K562 (cell line): ENCODE data around the gene CD300A. TPM values are rescaled to one million over a fixed set of nuclear protein-coding genes. Genes with fewer than 3 reads are reported as not detected.
"Not testable (repeated sequence)": the region's sequence is repeated elsewhere in the genome, so short reads cannot be mapped to it uniquely, and the experiment has no call there.

Experiments
- ATAC-seq: fragments of 200-7000 bp; cut with Tn5 transposase; 3 replicates; pipeline ENCODE4 v1.9.1; 2020; ENCODE audit warnings: moderate library complexity
- BruUV-seq: library from RNA; stranded (reverse); fragments of 400-500 nt; replicated peaks from 2 replicates; lab custom pipeline; 2021; lab: Mats Ljungman, UMichigan
- CTCF ChIA-PET: fragments of 300-600 bp; formaldehyde crosslinking; extraction: SDS; loops from one replicate; lab custom pipeline; 2021; ENCODE audit warnings: low intra/inter-chr PET ratio; lab: Yijun Ruan, JAX
- POLR2A ChIA-PET: fragments of 300-600, 350-650 bp; sonication (Branson Sonifier 250); formaldehyde crosslinking; extraction: SDS; loops from one replicate; lab custom pipeline; 2021; ENCODE audit warnings: antibody characterized with exemption, inconsistent platforms; lab: Yijun Ruan, JAX
- DNase-seq, 4 experiments: peaks; one replicate each; pipeline versions ENCODE4 v3.0.0 to v3.0.0-alpha.2; 2011 to 2018; ENCODE audit warnings: low spot score in 3 of 4, mixed read lengths in 3 of 4; ENCODE audit errors: extremely low read depth in 1 of 4
- FAIRE-seq: peaks from 2 replicates; lab custom pipeline; 2011; peaks lifted over from hg19 to GRCh38; lab: Jason Lieb, UNC
- H2AFZ ChIP-seq: 2 replicates; pipeline ENCODE4 v1.6.0; 2011; ENCODE audit warnings: low read depth, low read length, control low read depth, inconsistent platforms
- H3K27ac ChIP-seq: fragments of 200-600 bp; 3 replicates; pipeline ENCODE4 v1.8.0; 2011; ENCODE audit warnings: low read depth, mild to moderate bottlenecking, control low read depth, inconsistent platforms, low read length, moderate library complexity, mixed read lengths; ENCODE audit errors: extremely low read depth
- H3K27me3 ChIP-seq, 2 experiments: fragments of 300-600 bp in 1 of 2; 2 replicates in 1 of 2; 3 replicates in 1 of 2; pipeline versions ENCODE4 v1.6.0 to v1.8.0; 2011; ENCODE audit warnings: inconsistent platforms in 2 of 2, low read length in 2 of 2, mild to moderate bottlenecking in 1 of 2, mixed read lengths in 1 of 2, moderate library complexity in 1 of 2; ENCODE audit not compliant: control insufficient read depth in 2 of 2, insufficient read depth in 2 of 2
- H3K36me3 ChIP-seq: fragments of 300-600 bp; 3 replicates; pipeline ENCODE4 v1.8.0; 2011; ENCODE audit warnings: mild to moderate bottlenecking, low read length, inconsistent platforms; ENCODE audit not compliant: control insufficient read depth, insufficient read depth
- H3K4me1 ChIP-seq, 2 experiments: fragments of 200-600 bp in 1 of 2; replicated peaks in 1 of 2; 2 replicates in 1 of 2; 3 replicates in 1 of 2; pipeline versions ENCODE4 v1.5.1 to v1.8.0; 2011; ENCODE audit warnings: inconsistent platforms in 2 of 2, low read length in 2 of 2, mild to moderate bottlenecking in 1 of 2, mixed read lengths in 1 of 2, moderate library complexity in 1 of 2; ENCODE audit not compliant: control insufficient read depth in 2 of 2, insufficient read depth in 2 of 2
- H3K4me2 ChIP-seq: 2 replicates; pipeline ENCODE4 v1.6.1; 2011; ENCODE audit warnings: low read length, control low read depth, inconsistent platforms, mixed read lengths; ENCODE audit not compliant: insufficient read depth
- H3K4me3 ChIP-seq: fragments of 200-600 bp; sonication (generic), shearing (Covaris generic); 2 replicates; pipeline ENCODE4 v1.5.1; 2016; ENCODE audit warnings: control low read depth, inconsistent platforms
- H3K79me2 ChIP-seq: fragments of 200-600 bp; 3 replicates; pipeline ENCODE4 v1.8.0; 2011; ENCODE audit warnings: low read length, inconsistent platforms; ENCODE audit not compliant: control insufficient read depth, insufficient read depth
- H3K9ac ChIP-seq, 2 experiments: 2 replicates each; pipeline versions ENCODE4 v1.6.0 to v1.6.1; 2011; ENCODE audit warnings: low read depth in 2 of 2, low read length in 2 of 2, control low read depth in 1 of 2, inconsistent platforms in 1 of 2, mild to moderate bottlenecking in 1 of 2, mixed read lengths in 1 of 2; ENCODE audit not compliant: insufficient read depth in 1 of 2
- H3K9me1 ChIP-seq: one replicate; pipeline ENCODE4 v1.6.0; 2011; ENCODE audit warnings: inconsistent platforms, mild to moderate bottlenecking, low read length, moderate library complexity; ENCODE audit not compliant: control insufficient read depth, insufficient read depth
- H3K9me3 ChIP-seq: replicated peaks from 2 replicates; pipeline ENCODE4 v1.5.1; 2011; ENCODE audit warnings: low read depth, low read length, inconsistent platforms; ENCODE audit not compliant: control insufficient read depth, insufficient read depth
- H4K20me1 ChIP-seq: replicated peaks from 2 replicates; pipeline ENCODE4 v1.6.1; 2011; ENCODE audit warnings: low read length, inconsistent platforms, mixed read lengths; ENCODE audit not compliant: control insufficient read depth, insufficient read depth
- EGR1 ChIP-seq: fragments of 450-650 bp; conservative IDR thresholded peaks from 2 replicates; pipeline ENCODE4 v1.6.1; 2017; ENCODE audit warnings: mild to moderate bottlenecking
- ETV1 ChIP-seq: fragments of 450-650 bp; conservative IDR thresholded peaks from 2 replicates; pipeline ENCODE4 v1.6.1; 2016; ENCODE audit warnings: missing genetic modification characterization, control low read depth, low read depth, missing compliant biosample characterization
- NR1H2 ChIP-seq: sonication (generic); formaldehyde crosslinking; IDR thresholded peaks from 2 replicates; pipeline ENCODE4 v1.4.0; 2020; ENCODE audit warnings: mild to moderate bottlenecking, missing genetic modification reagents
- RHOXF2B ChIP-seq: fragments of 250-450 bp; sonication (Bioruptor Pico); conservative IDR thresholded peaks from 2 replicates; pipeline ENCODE4 v1.5.1; 2021
- ZNF134 ChIP-seq: fragments of 250-450 bp; sonication (Bioruptor Pico); conservative IDR thresholded peaks from 2 replicates; pipeline ENCODE4 v1.4.0; 2020
- WGBS: fragments of 100-300 bp; shearing (Covaris generic); methylation state at CpG from one replicate; pipeline ENCODE4 v1.1.6; 2016; ENCODE audit warnings: low coverage, mixed read lengths; ENCODE audit not compliant: insufficient coverage; ENCODE audit errors: missing lambda C conversion rate; 5-methylcytosine and 5-hydroxymethylcytosine counted together
- in situ Hi-C: fragments of 300-500 bp; cut with MboI; formaldehyde crosslinking; loops from 4 replicates; pipeline ENCODE4 v1.15.0; 2018; ENCODE audit warnings: inconsistent platforms, mixed read lengths
- intact Hi-C: fragments of 100-400 bp; cut with micrococcal nuclease; formaldehyde crosslinking; loops from 2 replicates; pipeline ENCODE4 v1.14.2; 2022
- polyA plus RNA-seq, 8 experiments: library from polyadenylated mRNA; depleted of rRNA in 4 of 8; stranded (reverse) in 5 of 8; unstranded in 3 of 8; fragments of >200 nt; fragmentation: Nextera tagmentation in 2 of 8; fragmentation: Illumina TruSeq in 1 of 8; extraction: Ambion mirVana in 2 of 8; extraction: Trizol in 1 of 8; gene quantifications; 2 replicates each; pipeline versions ENCODE4 v1.2.1 to v1.2.3, GENCODE V29; 2011 to 2014; ENCODE audit warnings: inconsistent platforms in 1 of 8, missing spikeins in 1 of 8
- total RNA-seq, 7 experiments: library from RNA; depleted of rRNA in 6 of 7; stranded (reverse); fragments of >200 nt in 6 of 7; fragmentation: Illumina TruSeq in 2 of 7; extraction: Trizol in 2 of 7; gene quantifications; 2 replicates each; pipeline versions ENCODE4 v1.2.1 to v1.2.3, GENCODE V29; 2011 to 2021; ENCODE audit warnings: low replicate concordance in 1 of 7
- TF ChIP-seq, protein P1 (sequence below): sonication (generic); formaldehyde crosslinking; IDR thresholded peaks from 2 replicates; pipeline ENCODE4 v1.8.0; 2023; ENCODE audit warnings: mild to moderate bottlenecking, missing genetic modification reagents

Gene CD300A
- total and polyA plus RNA-seq, 9 of the 15 experiments (the other 6 are each of a cell fraction or from before 2014, with no cell fraction given): 0.21 to 1.7 (median 0.41) TPM; not detected in 1

- FAIRE-seq (no peak), ATAC-seq (no peak), DNase-seq (peak in 2 of 4 experiments; percentile 2 to 3)
- Histone ChIP-seq H3K4me1 (no peaks in the 10 kb centered on the region), H2AFZ (no peak overlapping the region), H3K9ac (no peak overlapping the region), H4K20me1 (no peaks in the 10 kb centered on the region), H3K4me2 (no peak overlapping the region), H3K4me3 (no peak overlapping the region), H3K36me3 (no peaks in the 10 kb centered on the region), H3K27ac (no peak overlapping the region), H3K9me1 (no peaks in the 10 kb centered on the region), H3K9me3 (no peaks in the 10 kb centered on the region), H3K27me3 (peaks cover 0 to 17% of the 10 kb centered on the region in 2 experiments; a peak in 3 of 5 replicates), H3K79me2 (no peaks in the 10 kb centered on the region)
- ChIA-PET POLR2A (no interaction called here), CTCF (no interaction called here)
- TF ChIP-seq RHOXF2B (CRISPR knock-in tag): no peak
- TF ChIP-seq ZNF134: no peak
- no peak for TF ChIP-seq NR1H2 (CRISPR knock-in tag)
- TF ChIP-seq ETV1 (tag): no peak
- no peak for TF ChIP-seq EGR1
- TF ChIP-seq, protein P1, sequence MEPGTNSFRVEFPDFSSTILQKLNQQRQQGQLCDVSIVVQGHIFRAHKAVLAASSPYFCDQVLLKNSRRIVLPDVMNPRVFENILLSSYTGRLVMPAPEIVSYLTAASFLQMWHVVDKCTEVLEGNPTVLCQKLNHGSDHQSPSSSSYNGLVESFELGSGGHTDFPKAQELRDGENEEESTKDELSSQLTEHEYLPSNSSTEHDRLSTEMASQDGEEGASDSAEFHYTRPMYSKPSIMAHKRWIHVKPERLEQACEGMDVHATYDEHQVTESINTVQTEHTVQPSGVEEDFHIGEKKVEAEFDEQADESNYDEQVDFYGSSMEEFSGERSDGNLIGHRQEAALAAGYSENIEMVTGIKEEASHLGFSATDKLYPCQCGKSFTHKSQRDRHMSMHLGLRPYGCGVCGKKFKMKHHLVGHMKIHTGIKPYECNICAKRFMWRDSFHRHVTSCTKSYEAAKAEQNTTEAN (CRISPR knock-in tag): no peak
- WGBS: 2% methylated on average over 6 of the region's 6 CpGs
- in situ Hi-C loops (no loop called here), intact Hi-C loops (no loop called here)
- no TSS peak for BruUV-seq
These were observed 36.4 kb downstream of the CD300A start for GRCh38 chr17:74502861-74503260.

DNA sequence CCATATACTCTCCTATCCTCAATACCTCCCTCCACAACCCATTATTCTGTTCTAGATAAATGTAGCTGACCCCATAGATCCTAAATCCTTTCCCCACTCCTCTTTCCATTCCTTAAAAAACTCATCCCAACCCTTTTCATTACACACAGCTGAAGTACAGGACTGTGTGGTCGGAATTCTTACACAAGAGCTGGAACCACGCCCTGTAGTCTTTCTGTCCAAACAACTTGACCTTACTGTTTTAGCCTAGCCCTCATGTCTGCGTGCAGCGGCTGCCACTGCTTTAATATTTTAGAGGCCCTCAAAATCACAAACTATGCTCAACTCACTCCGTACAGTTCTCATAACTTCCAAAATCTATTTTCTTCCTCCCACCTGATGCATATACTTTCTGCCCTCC, 37.5 kb downstream of the CD300A start:
- H3K9ac ChIP-seq, H4K20me1 ChIP-seq, H3K79me2 ChIP-seq, H3K4me1 ChIP-seq, H3K27ac ChIP-seq, DNase-seq, FAIRE-seq, in situ Hi-C loops, intact Hi-C loops, H3K36me3 ChIP-seq, BruUV-seq, H3K9me1 ChIP-seq, ATAC-seq, POLR2A ChIA-PET, H3K4me2 ChIP-seq, H3K9me3 ChIP-seq, H3K4me3 ChIP-seq, CTCF ChIA-PET, H2AFZ ChIP-seq: not testable (repeated sequence)
- WGBS: 0% methylated on average over 5 of the region's 5 CpGs
- H3K27me3 ChIP-seq: peaks cover 0 to 17% of the 10 kb centered on the region in 2 experiments; a peak in 3 of 5 replicates
